Breast epithelium (tissue), 4 donors: ENCODE data around the gene PDHX. TPM values are rescaled to one million over a fixed set of nuclear protein-coding genes. Genes with fewer than 3 reads are reported as not detected.
"Not testable (repeated sequence)": the region's sequence is repeated elsewhere in the genome, so short reads cannot be mapped to it uniquely, and the experiment has no call there.

Experiments used
- DNase-seq, 2 donors: peaks; one replicate each; pipeline ENCODE4 v3.0.0-alpha.2; 2019; ENCODE audit warnings: low spot score in 2 of 2
- H3K27ac ChIP-seq, 2 donors: fragments of 200-600 bp; sonication (generic) in 1 of 2; one replicate each; pipeline ENCODE4 v1.5.1; 2016 to 2019; ENCODE audit warnings: mild to moderate bottlenecking in 1 of 2
- H3K27me3 ChIP-seq, 2 donors: fragments of 200-600 bp; sonication (generic) in 1 of 2; one replicate each; pipeline versions ENCODE4 v1.5.1 to v1.6.0; 2017 to 2019; ENCODE audit warnings: control low read depth in 1 of 2, mild to moderate bottlenecking in 1 of 2
- H3K36me3 ChIP-seq: fragments of 200-600 bp; one replicate; pipeline ENCODE4 v1.5.1; 2019
- H3K4me1 ChIP-seq, 2 donors: fragments of 200-600 bp; sonication (generic); one replicate each; pipeline ENCODE4 v1.5.1; 2016 to 2019; ENCODE audit warnings: control low read depth in 1 of 2
- H3K4me3 ChIP-seq, 3 donors: fragments of 200-600 bp; sonication (generic); 1 replicate in 2 of 3; 2 replicates in 1 of 3; pipeline ENCODE4 v1.5.1; 2016 to 2019; ENCODE audit warnings: mild to moderate bottlenecking in 3 of 3, moderate library complexity in 2 of 3
- H3K9me3 ChIP-seq, 2 donors: fragments of 200-600 bp; sonication (generic) in 1 of 2; one replicate each; pipeline ENCODE4 v1.5.1; 2016 to 2019; ENCODE audit warnings: control low read depth in 1 of 2
- CTCF ChIP-seq, 3 donors: fragments of 450-650 bp; IDR thresholded peaks; one replicate each; pipeline ENCODE4 v1.5.1; 2016 to 2017; ENCODE audit warnings: antibody characterized with exemption in 3 of 3, mild to moderate bottlenecking in 3 of 3, moderate library complexity in 3 of 3
- POLR2A ChIP-seq: fragments of 450-650 bp; IDR thresholded peaks from one replicate; pipeline ENCODE4 v1.6.1; 2016; ENCODE audit warnings: antibody characterized with exemption, mild to moderate bottlenecking, moderate library complexity
- POLR2AphosphoS5 ChIP-seq, 3 donors: sonication (generic); formaldehyde crosslinking; IDR thresholded peaks; one replicate each; pipeline ENCODE4 v1.6.1; 2017; ENCODE audit warnings: antibody characterized with exemption in 3 of 3
- intact Hi-C: fragments of 100-400 bp; cut with DNase I; formaldehyde crosslinking; loops from one replicate; pipeline ENCODE4 v1.15.1; 2023; ENCODE audit warnings: low total_unique reads
- total RNA-seq, 3 donors: library from RNA; depleted of rRNA; stranded (reverse); fragments of >200 nt; gene quantifications; one replicate each; pipeline ENCODE4 v1.1.0, GENCODE V29; 2016

PDHX gene
- total RNA-seq, 3 donors from 2014 or later, result 32.1 to 42.7 (median 41.6) TPM

- Histone ChIP-seq H3K27ac (no peak overlapping the region), H3K36me3 (no peaks in the 10 kb centered on the region), H3K27me3 (no peaks in the 10 kb centered on the region), H3K9me3 (no peaks in the 10 kb centered on the region), H3K4me1 (no peaks in the 10 kb centered on the region), H3K4me3 (no peak overlapping the region)
- intact Hi-C loops, result no loop called here
- no peak for DNase-seq
- TF ChIP-seq CTCF (IDR thresholded peaks at IDR 0.05), result no peak
- TF ChIP-seq POLR2A, result no peak
- no peak for TF ChIP-seq POLR2AphosphoS5 (IDR thresholded peaks at IDR 0.05)
Measured at GRCh38 chr11:35015621-35016387, 99.4 kb downstream of the PDHX start.

DNA sequence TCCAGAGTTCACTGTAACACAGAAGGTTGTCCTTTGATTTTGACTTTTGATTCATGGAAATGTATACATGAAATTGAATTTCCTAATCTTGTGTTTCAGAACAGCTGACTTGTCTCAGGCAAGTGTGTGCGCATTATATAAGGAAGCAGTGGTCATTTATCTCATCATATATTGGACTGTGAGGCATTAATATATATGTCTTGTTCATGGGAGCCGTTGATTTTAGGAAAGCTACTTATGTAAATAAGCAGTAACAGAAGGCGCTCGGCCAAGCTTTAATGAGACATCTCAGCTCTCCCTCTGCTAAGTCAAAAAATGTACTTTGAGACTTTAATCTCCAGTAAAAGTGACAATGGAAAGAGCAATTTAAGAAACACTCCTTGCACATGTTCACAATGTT lies 100.5 kb downstream of the PDHX start:
- Histone ChIP-seq H3K4me1 (no peaks in the 10 kb centered on the region), H3K4me3 (no peak overlapping the region), H3K27ac (no peak overlapping the region), H3K27me3 (no peaks in the 10 kb centered on the region), H3K36me3 (no peaks in the 10 kb centered on the region), H3K9me3 (no peaks in the 10 kb centered on the region)
- intact Hi-C loops, result no loop called here
- TF ChIP-seq POLR2A (no peak), POLR2AphosphoS5 (IDR thresholded peaks at IDR 0.05) (no peak), CTCF (IDR thresholded peaks at IDR 0.05) (no peak)
- DNase-seq, result no peak

GRCh38 chr11:35017528-35018342 lies 101.3 kb downstream of the PDHX start:
- TF ChIP-seq POLR2A (no peak), POLR2AphosphoS5 (IDR thresholded peaks at IDR 0.05) (no peak), CTCF (IDR thresholded peaks at IDR 0.05) (no peak)
- Histone ChIP-seq H3K4me3 (no peak overlapping the region), H3K9me3 (no peaks in the 10 kb centered on the region), H3K36me3 (no peaks in the 10 kb centered on the region), H3K27ac (no peak overlapping the region), H3K27me3 (no peaks in the 10 kb centered on the region), H3K4me1 (no peaks in the 10 kb centered on the region)
- intact Hi-C loops, result no loop called here
- no peak for DNase-seq

DNA sequence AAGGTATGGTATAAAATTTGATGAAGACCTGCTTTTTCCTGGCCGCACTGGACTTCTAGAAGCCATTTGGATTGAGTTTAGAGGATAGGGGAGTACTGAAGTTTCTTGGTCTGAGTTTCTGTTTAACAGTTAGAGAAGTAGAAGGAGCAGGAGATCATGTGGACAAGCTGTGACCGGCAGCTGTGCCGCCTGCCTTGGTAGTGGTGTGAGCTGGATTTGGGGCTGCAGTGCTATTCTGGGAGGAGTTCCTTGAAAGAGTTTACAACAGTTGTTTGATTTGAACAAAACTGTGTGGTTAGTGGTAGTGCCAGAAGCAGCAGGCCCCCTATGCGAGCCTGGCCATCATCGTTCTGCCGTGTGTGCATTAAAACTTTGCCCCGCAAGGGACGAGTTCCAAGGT lies 105.2 kb downstream of the PDHX start:
- Histone ChIP-seq H3K4me3 (no peak overlapping the region), H3K4me1 (no peaks in the 10 kb centered on the region), H3K9me3 (peaks cover 0 to 11% of the 10 kb centered on the region in 2 donors), H3K36me3 (no peaks in the 10 kb centered on the region), H3K27me3 (no peaks in the 10 kb centered on the region), H3K27ac (no peak overlapping the region)
- TF ChIP-seq POLR2AphosphoS5 (IDR thresholded peaks at IDR 0.05) (no peak), POLR2A (no peak), CTCF (IDR thresholded peaks at IDR 0.05) (no peak)
- DNase-seq, result no peak
- intact Hi-C loops, result no loop called here

DNA sequence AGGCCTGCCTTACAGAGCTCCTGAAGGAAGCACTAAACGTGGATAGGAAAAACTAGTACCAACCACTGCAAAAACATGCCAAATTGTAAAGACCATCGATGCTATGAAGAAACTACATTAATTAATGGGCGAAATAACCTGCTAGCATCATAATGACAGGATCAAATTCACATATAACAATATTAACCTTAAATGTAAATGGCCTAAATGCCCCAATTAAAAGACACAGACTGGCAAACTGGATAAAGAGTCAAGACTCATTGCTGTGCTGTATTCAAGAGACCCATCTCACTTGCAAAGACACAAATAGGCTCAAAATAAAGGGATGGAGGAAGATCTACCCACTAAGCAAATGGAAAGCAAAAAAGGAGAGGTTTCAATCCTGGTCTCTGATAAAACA lies 107.5 kb downstream of the PDHX start:
- H3K4me1 ChIP-seq, DNase-seq, H3K36me3 ChIP-seq, H3K27ac ChIP-seq, intact Hi-C loops, H3K4me3 ChIP-seq, H3K27me3 ChIP-seq: not testable (repeated sequence)
- H3K9me3 ChIP-seq, result peaks cover 0 to 11% of the 10 kb centered on the region in 2 donors

DNA sequence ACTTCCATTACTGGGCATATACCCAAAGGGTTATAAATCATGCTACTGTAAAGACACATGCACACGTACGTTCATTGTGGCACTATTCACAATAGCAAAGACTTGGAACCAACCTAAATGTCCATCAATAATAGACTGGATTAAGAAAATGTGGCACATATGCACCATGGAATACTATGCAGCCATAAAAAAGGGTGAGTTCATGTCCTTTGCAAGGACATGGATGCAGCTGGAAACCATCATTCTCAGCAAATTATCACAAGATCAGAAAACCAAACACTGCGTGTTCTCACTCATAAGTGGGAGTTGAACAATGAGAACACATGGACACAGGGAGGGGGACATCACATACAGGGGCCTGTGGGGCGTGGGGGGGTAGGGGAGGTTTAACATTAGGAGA lies 111.6 kb downstream of the PDHX start:
- H3K36me3 ChIP-seq, DNase-seq, H3K27ac ChIP-seq, H3K27me3 ChIP-seq, H3K4me1 ChIP-seq, H3K4me3 ChIP-seq, intact Hi-C loops: not testable (repeated sequence)
- H3K9me3 ChIP-seq, result peaks cover 0 to 11% of the 10 kb centered on the region in 2 donors
